Activated naive CD8-positive, alpha-beta T cell treated with anti-CD3 and anti-CD28 coated beads for 36 hours (primary cell): ENCODE data around the gene RAP2B. TPM values are rescaled to one million over a fixed set of nuclear protein-coding genes. Genes with fewer than 3 reads are reported as not detected.
A peak's percentile ranks its signal among the peaks of the same experiment; 100 is the strongest.
"Not testable (repeated sequence)": the region's sequence is repeated elsewhere in the genome, so short reads cannot be mapped to it uniquely, and the experiment has no call there.

Experiments used
- DNase-seq: peaks from one replicate; pipeline ENCODE4 v3.0.0; 2021
- H3K27ac Mint-ChIP-seq: one replicate; pipeline ENCODE4 v1.8.0; 2022; ENCODE audit warnings: mild to moderate bottlenecking, moderate library complexity, mixed read lengths
- H3K27me3 Mint-ChIP-seq: one replicate; pipeline ENCODE4 v1.8.0; 2022; ENCODE audit warnings: mild to moderate bottlenecking, mixed read lengths
- H3K36me3 Mint-ChIP-seq: one replicate; pipeline ENCODE4 v1.8.0; 2021; ENCODE audit warnings: mild to moderate bottlenecking, mixed read lengths
- H3K4me1 Mint-ChIP-seq: one replicate; pipeline ENCODE4 v1.8.0; 2021; ENCODE audit warnings: mixed read lengths
- H3K4me3 Mint-ChIP-seq: one replicate; pipeline ENCODE4 v1.8.0; 2022; ENCODE audit warnings: mild to moderate bottlenecking, moderate library complexity, mixed read lengths
- H3K9me3 Mint-ChIP-seq: one replicate; pipeline ENCODE4 v1.8.0; 2022; ENCODE audit warnings: mixed read lengths
- total RNA-seq, 2 experiments: library from RNA; stranded (reverse); gene quantifications; one replicate each; pipeline ENCODE4 v1.2.3, GENCODE V29; 2021

RAP2B gene
- total RNA-seq, 2 experiments from 2014 or later, result 12.4 to 12.7 TPM

- Mint-ChIP-seq H3K36me3 (peaks cover 15% of the 10 kb centered on the region), H3K27me3 (no peaks in the 10 kb centered on the region), H3K27ac (peak overlapping the region; percentile 31), H3K4me3 (no peak overlapping the region), H3K4me1 (peaks cover 43% of the 10 kb centered on the region), H3K9me3 (no peaks in the 10 kb centered on the region)
- DNase-seq, result no peak
These were observed 4.8 kb downstream of the RAP2B start for GRCh38 chr3:153166796-153167195.

GRCh38 chr3:153169793-153170383 is 7.9 kb downstream of the RAP2B start:
- DNase-seq, result no peak
- no peak overlapping the region for H3K27ac Mint-ChIP-seq
- H3K9me3 Mint-ChIP-seq, result no peaks in the 10 kb centered on the region
- H3K4me3 Mint-ChIP-seq, result no peak overlapping the region
- H3K36me3 Mint-ChIP-seq, result peaks cover 13% of the 10 kb centered on the region
- H3K4me1 Mint-ChIP-seq, result peaks cover 33% of the 10 kb centered on the region
- H3K27me3 Mint-ChIP-seq, result no peaks in the 10 kb centered on the region

- Mint-ChIP-seq H3K4me1 (peaks cover 19% of the 10 kb centered on the region), H3K9me3 (peaks cover 2% of the 10 kb centered on the region), H3K36me3 (peaks cover 11% of the 10 kb centered on the region), H3K27me3 (no peaks in the 10 kb centered on the region), H3K27ac (no peak overlapping the region), H3K4me3 (no peak overlapping the region)
- no peak for DNase-seq
These were observed 9.2 kb downstream of the RAP2B start for GRCh38 chr3:153171256-153171655.

- H3K9me3 Mint-ChIP-seq, result peaks cover 2% of the 10 kb centered on the region
- DNase-seq, result no peak
- H3K4me3 Mint-ChIP-seq, result no peak overlapping the region
- H3K4me1 Mint-ChIP-seq, result peaks cover 12% of the 10 kb centered on the region
- peaks cover 11% of the 10 kb centered on the region for H3K36me3 Mint-ChIP-seq
- H3K27me3 Mint-ChIP-seq, result no peaks in the 10 kb centered on the region
- no peak overlapping the region for H3K27ac Mint-ChIP-seq
These were observed 9.9 kb downstream of the RAP2B start for GRCh38 chr3:153171918-153172317.

- Mint-ChIP-seq H3K4me3 (no peak overlapping the region), H3K36me3 (peaks cover 11% of the 10 kb centered on the region), H3K27me3 (no peaks in the 10 kb centered on the region), H3K27ac (no peak overlapping the region), H3K4me1 (peaks cover 2% of the 10 kb centered on the region), H3K9me3 (peaks cover 2% of the 10 kb centered on the region)
- DNase-seq, result no peak
These were observed 11.1 kb downstream of the RAP2B start for GRCh38 chr3:153172796-153173757.

DNA sequence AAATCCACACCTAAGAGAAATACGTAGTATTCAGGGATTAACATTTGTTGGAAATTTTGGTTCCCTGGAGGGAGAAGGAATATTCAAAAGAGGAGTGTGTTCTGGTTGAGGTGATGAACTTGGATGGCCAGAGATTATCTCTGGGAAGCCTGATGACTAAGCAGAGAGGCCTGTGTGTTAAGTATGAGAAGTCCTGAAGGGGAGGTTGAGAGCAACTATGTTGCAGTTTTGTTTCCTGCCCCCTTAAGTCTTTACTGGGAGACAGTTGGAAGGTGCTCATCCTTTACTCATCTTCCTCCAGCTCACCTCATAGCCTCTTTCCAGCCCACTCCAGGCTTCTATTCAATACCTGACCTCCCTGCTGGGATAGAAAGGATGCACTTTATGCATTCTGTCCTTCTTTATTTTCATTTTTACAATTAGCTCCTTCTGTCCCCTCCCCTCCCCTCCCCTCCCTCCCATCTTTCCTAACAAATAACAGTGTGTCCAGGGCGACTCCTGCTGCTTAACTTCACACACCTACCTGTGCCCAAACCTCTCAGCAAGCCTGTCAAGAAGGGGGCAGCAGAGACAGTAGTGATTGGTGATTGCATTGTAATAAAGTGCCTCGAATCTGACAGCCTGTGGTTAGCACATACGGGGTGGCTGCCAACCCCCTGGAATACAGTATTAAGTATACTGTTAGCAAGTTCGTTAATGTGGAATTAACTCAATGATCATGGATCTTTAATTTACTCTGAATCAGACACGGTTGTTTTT is 11.9 kb downstream of the RAP2B start:
- Mint-ChIP-seq H3K36me3 (peaks cover 11% of the 10 kb centered on the region), H3K27me3 (no peaks in the 10 kb centered on the region), H3K4me3 (no peak overlapping the region), H3K9me3 (peaks cover 2% of the 10 kb centered on the region), H3K27ac (no peak overlapping the region), H3K4me1 (peaks cover 1% of the 10 kb centered on the region)
- no peak for DNase-seq

- no peak overlapping the region for H3K27ac Mint-ChIP-seq
- no peak overlapping the region for H3K4me3 Mint-ChIP-seq
- no peaks in the 10 kb centered on the region for H3K27me3 Mint-ChIP-seq
- H3K36me3 Mint-ChIP-seq, result peaks cover 9% of the 10 kb centered on the region
- peaks cover 2% of the 10 kb centered on the region for H3K9me3 Mint-ChIP-seq
- no peak for DNase-seq
- peaks cover 1% of the 10 kb centered on the region for H3K4me1 Mint-ChIP-seq
These were observed 14.2 kb downstream of the RAP2B start for GRCh38 chr3:153176197-153176596.

GRCh38 chr3:153180860-153181372 is 18.9 kb downstream of the RAP2B start:
- peaks cover 8% of the 10 kb centered on the region for H3K36me3 Mint-ChIP-seq
- H3K9me3 Mint-ChIP-seq, result peaks cover 2% of the 10 kb centered on the region
- no peak overlapping the region for H3K27ac Mint-ChIP-seq
- DNase-seq, result no peak
- no peak overlapping the region for H3K4me3 Mint-ChIP-seq
- no peaks in the 10 kb centered on the region for H3K27me3 Mint-ChIP-seq
- H3K4me1 Mint-ChIP-seq, result peaks cover 9% of the 10 kb centered on the region

DNA sequence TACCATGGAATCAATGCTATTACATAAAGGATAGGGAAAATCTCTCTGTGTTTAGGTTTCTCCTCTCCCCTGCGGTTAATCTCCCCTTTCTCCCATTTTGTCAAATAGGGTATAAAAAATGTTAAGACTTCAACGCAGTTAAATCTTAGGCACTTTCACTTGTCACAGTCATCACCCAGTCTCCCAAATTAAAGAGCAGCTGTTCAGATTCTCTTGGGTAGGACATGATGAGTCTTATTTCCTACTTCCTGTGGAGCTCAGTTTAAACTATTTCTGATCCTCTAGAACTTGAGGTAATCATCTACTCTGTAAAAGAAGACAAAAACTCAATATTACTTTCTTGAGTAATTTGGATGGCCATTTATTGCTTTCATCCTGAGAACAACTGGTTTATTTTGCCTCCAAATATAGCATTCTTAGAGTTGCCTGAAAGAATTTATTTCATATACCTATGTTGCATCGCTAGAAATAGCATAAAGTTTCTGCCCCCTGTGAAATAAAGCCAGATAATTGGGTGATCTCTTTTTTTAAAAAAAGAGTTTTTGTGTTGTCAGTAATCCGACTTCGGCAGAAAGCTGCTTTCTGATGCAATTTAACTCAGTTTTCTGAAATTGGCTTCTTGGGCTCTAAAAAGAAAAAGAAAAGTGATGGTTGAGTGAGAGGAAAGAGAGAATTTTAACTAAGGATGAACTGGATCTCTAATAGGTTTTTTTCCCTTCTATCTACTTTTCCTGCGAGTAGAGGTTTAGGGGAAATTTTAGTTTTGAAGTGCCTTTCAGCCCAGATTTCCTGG is 20.7 kb downstream of the RAP2B start:
- no peak overlapping the region for H3K4me3 Mint-ChIP-seq
- H3K9me3 Mint-ChIP-seq, result no peaks in the 10 kb centered on the region
- no peak for DNase-seq
- peaks cover 3% of the 10 kb centered on the region for H3K36me3 Mint-ChIP-seq
- peaks cover 9% of the 10 kb centered on the region for H3K4me1 Mint-ChIP-seq
- H3K27ac Mint-ChIP-seq, result no peak overlapping the region
- H3K27me3 Mint-ChIP-seq, result no peaks in the 10 kb centered on the region

DNA sequence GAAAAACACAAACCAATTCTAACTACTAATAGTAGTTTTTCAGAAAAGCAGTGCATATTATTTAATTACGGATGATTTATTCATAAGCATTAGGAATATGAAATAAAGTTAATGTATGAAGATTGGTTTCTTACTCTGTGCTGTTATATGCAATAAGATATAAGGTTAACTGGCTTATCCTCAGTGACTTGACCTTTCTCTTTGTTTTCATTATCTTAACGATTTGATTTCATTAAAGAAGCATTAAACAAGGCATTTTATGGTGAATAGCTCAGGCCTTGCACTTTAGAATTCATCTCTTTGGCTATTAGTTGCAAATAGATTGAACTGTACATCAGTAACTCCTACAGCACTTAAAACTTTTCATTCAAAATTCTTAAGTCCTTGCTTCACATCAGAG is 28.9 kb downstream of the RAP2B start:
- DNase-seq, result no peak
- no peak overlapping the region for H3K4me3 Mint-ChIP-seq
- no peak overlapping the region for H3K27ac Mint-ChIP-seq
- H3K27me3 Mint-ChIP-seq, result no peaks in the 10 kb centered on the region
- H3K36me3 Mint-ChIP-seq, result no peaks in the 10 kb centered on the region
- H3K9me3 Mint-ChIP-seq, result no peaks in the 10 kb centered on the region
- H3K4me1 Mint-ChIP-seq, result no peaks in the 10 kb centered on the region

DNA sequence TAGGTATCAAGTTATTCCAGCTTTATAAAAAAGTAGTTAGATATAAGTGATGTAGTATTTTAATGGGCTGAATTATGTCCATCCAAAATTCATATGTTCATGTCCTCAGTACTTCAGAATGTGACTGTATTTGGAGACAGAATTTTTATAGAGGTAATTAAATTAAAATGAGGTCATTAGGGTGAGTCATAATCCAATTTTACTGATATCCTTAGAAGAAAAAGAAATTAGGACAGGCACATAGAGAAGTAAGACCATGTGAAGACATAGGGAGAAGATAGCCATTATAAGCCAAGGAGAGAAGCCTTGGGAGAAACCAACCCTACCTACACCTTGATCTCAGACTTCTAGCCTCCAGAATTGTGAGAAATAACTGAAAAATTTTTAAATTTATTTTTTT is 30.3 kb downstream of the RAP2B start:
- DNase-seq, result no peak
- Mint-ChIP-seq H3K36me3 (no peaks in the 10 kb centered on the region), H3K9me3 (no peaks in the 10 kb centered on the region), H3K27ac (no peak overlapping the region), H3K4me3 (no peak overlapping the region), H3K27me3 (no peaks in the 10 kb centered on the region), H3K4me1 (no peaks in the 10 kb centered on the region)

GRCh38 chr3:153193786-153194476 is 31.9 kb downstream of the RAP2B start:
- H3K27me3 Mint-ChIP-seq, H3K4me1 Mint-ChIP-seq, H3K4me3 Mint-ChIP-seq, DNase-seq, H3K27ac Mint-ChIP-seq, H3K36me3 Mint-ChIP-seq, H3K9me3 Mint-ChIP-seq: not testable (repeated sequence)

DNA sequence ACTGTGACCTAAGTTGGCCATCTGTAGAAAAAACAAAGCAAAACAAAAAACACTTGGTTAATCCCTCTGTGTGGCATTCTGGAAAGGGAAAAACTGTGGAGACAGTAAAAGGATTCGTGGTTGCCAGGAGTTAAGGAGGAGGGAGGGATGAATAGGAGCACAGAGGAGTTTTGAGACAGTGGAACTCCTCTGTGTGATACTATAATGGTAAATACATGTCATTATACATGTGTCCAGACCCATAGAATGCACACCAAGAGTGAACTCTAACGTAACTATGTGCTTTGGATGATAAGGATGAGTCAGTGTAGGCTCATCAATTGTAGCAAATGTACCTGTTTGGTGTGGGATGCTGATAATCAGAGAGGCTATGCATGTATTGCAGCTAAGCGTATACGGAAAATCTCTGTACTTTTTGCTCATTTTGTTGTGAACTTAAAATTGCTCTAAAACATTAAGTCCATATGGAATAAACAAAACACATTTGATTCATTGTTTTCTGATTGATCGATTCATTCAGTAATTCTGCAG is 33.4 kb downstream of the RAP2B start:
- no peak for DNase-seq
- no peak overlapping the region for H3K27ac Mint-ChIP-seq
- H3K36me3 Mint-ChIP-seq, result no peaks in the 10 kb centered on the region
- H3K4me3 Mint-ChIP-seq, result no peak overlapping the region
- H3K9me3 Mint-ChIP-seq, result no peaks in the 10 kb centered on the region
- H3K4me1 Mint-ChIP-seq, result no peaks in the 10 kb centered on the region
- no peaks in the 10 kb centered on the region for H3K27me3 Mint-ChIP-seq

DNA sequence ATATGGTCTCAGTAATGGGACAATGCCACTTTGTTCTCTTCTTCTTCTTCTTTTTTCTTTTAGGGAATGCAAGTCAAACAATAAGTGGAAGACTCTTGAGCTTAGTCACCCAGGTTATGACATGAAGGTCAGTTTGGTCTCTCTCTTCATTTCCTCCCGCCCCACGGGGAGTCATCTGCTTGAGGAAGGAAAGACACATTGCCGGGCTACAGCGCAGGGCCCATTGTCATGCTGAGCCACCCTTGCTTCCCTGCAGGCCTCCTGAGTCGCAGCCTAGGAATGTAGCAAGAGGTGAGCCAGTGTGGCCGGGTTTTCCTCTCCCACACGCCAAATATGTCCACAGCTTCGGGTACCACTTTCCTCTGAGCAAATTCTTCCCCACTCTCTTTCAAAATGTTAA is 47.6 kb downstream of the RAP2B start:
- peaks cover 18% of the 10 kb centered on the region for H3K4me1 Mint-ChIP-seq
- no peaks in the 10 kb centered on the region for H3K36me3 Mint-ChIP-seq
- H3K9me3 Mint-ChIP-seq, result no peaks in the 10 kb centered on the region
- no peak overlapping the region for H3K4me3 Mint-ChIP-seq
- H3K27ac Mint-ChIP-seq, result no peak overlapping the region
- H3K27me3 Mint-ChIP-seq, result no peaks in the 10 kb centered on the region
- DNase-seq, result no peak
